Middle frontal gyrus (tissue), 1 donor: ENCODE data around the gene ADCY6.

ENCODE experiments used
- DNase-seq: peaks from one replicate; pipeline ENCODE4 v3.0.0-alpha.2; 2015; ENCODE audit warnings: low spot score; ENCODE audit errors: extremely low spot score

The ADCY6 gene

GRCh38 chr12:48783432-48783831 lies 5.5 kb downstream of the ADCY6 start:
- DNase-seq: no peak

- no peak for DNase-seq
These were observed 6.2 kb downstream of the ADCY6 start for GRCh38 chr12:48782457-48783395.

- DNase-seq: no peak
These were observed 7.0 kb downstream of the ADCY6 start for GRCh38 chr12:48781750-48782456.

GRCh38 chr12:48780381-48781025 lies 8.4 kb downstream of the ADCY6 start:
- DNase-seq: no peak

- DNase-seq: no peak
These were observed 9.0 kb downstream of the ADCY6 start for GRCh38 chr12:48779869-48780268.

GRCh38 chr12:48777501-48778400 lies 11.1 kb downstream of the ADCY6 start:
- no peak for DNase-seq

GRCh38 chr12:48776956-48777355 lies 11.9 kb downstream of the ADCY6 start:
- no peak for DNase-seq

GRCh38 chr12:48775991-48776649 lies 12.8 kb downstream of the ADCY6 start:
- DNase-seq: no peak

GRCh38 chr12:48775299-48775698 lies 13.6 kb downstream of the ADCY6 start:
- DNase-seq: no peak

GRCh38 chr12:48774516-48774915 lies 14.4 kb downstream of the ADCY6 start:
- no peak for DNase-seq

- no peak for DNase-seq
These were observed 15.2 kb downstream of the ADCY6 start for GRCh38 chr12:48773686-48774085.

GRCh38 chr12:48771588-48772112 lies 17.2 kb downstream of the ADCY6 start:
- no peak for DNase-seq

GRCh38 chr12:48770756-48771155 lies 18.1 kb downstream of the ADCY6 start:
- DNase-seq: no peak

- DNase-seq: no peak
These were observed 20.2 kb downstream of the ADCY6 start for GRCh38 chr12:48768736-48769135.

GRCh38 chr12:48768147-48768546 lies 20.7 kb downstream of the ADCY6 start:
- DNase-seq: no peak

- DNase-seq: no peak
These were observed 21.4 kb downstream of the ADCY6 start for GRCh38 chr12:48767521-48767920.

GRCh38 chr12:48767047-48767446 lies 21.8 kb downstream of the ADCY6 start:
- DNase-seq: no peak

- no peak for DNase-seq
These were observed 23.1 kb downstream of the ADCY6 start for GRCh38 chr12:48765753-48766162.

GRCh38 chr12:48764521-48764920 lies 24.4 kb downstream of the ADCY6 start:
- DNase-seq: no peak

- no peak for DNase-seq
These were observed 30.2 kb downstream of the ADCY6 start for GRCh38 chr12:48758737-48759136.
